Measurements from ENCODE around the gene MSRB1. TPM values are rescaled to one million over a fixed set of nuclear protein-coding genes. Genes with fewer than 3 reads are reported as not detected.

MSRB1 gene
- total RNA-seq, 1 experiment from 2014 or later: 26.4 TPM

- Mint-ChIP-seq H3K4me1 (peaks cover 4% of the 10 kb centered on the region), H3K27ac (no peak overlapping the region), H3K27me3 (ENCODE audit: low read depth) (peaks cover 11% of the 10 kb centered on the region), H3K4me3 (no peak overlapping the region), H3K9me3 (no peaks in the 10 kb centered on the region), H3K36me3 (no peaks in the 10 kb centered on the region)
- ATAC-seq: no peak
- ChIA-PET POLR2A (no interaction called here), CTCF (interaction anchor here (0.9 to 3.8 kb wide), 3 partner anchors 12 to 187 kb away, joined by 3 to 29 read pairs (median 5); partner anchors contain the start of gene MSRB1)
- TF ChIP-seq ETV6 (CRISPR knock-in tag; IDR thresholded peaks at IDR 0.05) (no peak), GTF2I (CRISPR knock-in tag; conservative IDR thresholded peaks at IDR 0.05) (no peak), NFE2L1 (CRISPR knock-in tag; IDR thresholded peaks at IDR 0.05) (no peak), NR1H2 (CRISPR knock-in tag; IDR thresholded peaks at IDR 0.05) (no peak), PRDM15 (CRISPR knock-in tag; IDR thresholded peaks at IDR 0.05) (no peak), ZBTB21 (CRISPR knock-in tag; IDR thresholded peaks at IDR 0.05; ENCODE audit: borderline replicate concordance) (no peak), ELF4 (CRISPR knock-in tag; IDR thresholded peaks at IDR 0.05; ENCODE audit: low read depth) (no peak), IRF2 (CRISPR knock-in tag; IDR thresholded peaks at IDR 0.05; ENCODE audit: borderline replicate concordance, low read depth) (no peak), NFYB (CRISPR knock-in tag; conservative IDR thresholded peaks at IDR 0.05; ENCODE audit: low read depth) (no peak), ZNF263 (CRISPR knock-in tag; IDR thresholded peaks at IDR 0.05; ENCODE audit: low read depth) (no peak), SMAD3 (CRISPR knock-in tag; IDR thresholded peaks at IDR 0.05; ENCODE audit: borderline replicate concordance) (no peak), E2F5 (CRISPR knock-in tag; IDR thresholded peaks at IDR 0.05) (no peak)
- TF ChIP-seq, protein P1, sequence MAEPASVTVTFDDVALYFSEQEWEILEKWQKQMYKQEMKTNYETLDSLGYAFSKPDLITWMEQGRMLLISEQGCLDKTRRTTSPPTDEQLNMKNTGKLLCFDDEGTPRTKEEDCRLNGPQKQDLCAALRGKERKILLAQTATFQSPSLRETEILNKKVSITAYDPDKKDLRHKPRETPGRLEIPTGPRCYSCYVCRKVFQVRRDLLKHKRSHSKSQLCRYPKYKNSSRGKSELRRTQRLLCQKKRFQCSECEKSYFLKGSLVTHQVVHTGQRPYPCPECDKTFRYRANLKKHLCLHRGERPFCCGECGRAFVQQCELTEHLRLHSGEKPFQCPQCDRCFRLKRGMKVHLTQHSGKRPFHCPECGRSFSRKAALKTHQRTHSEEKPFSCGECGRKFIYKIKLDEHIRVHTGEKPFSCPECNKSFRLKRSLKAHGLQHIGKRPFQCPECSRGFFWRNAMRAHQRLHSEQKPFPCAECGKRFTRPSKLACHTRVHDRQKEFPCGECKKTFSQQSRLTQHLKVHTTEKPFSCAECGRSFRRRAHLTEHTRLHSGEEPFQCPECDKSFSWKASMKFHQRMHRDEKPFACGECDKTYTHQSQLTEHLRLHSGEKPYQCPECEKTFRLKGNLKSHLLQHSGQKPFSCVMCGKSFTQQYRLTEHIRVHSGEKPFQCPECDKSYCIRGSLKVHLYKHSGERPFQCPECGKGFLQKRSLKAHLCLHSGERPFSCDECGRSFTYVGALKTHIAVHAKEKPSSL (CRISPR knock-in tag; conservative IDR thresholded peaks at IDR 0.05): no peak
- TF ChIP-seq, protein P2, sequence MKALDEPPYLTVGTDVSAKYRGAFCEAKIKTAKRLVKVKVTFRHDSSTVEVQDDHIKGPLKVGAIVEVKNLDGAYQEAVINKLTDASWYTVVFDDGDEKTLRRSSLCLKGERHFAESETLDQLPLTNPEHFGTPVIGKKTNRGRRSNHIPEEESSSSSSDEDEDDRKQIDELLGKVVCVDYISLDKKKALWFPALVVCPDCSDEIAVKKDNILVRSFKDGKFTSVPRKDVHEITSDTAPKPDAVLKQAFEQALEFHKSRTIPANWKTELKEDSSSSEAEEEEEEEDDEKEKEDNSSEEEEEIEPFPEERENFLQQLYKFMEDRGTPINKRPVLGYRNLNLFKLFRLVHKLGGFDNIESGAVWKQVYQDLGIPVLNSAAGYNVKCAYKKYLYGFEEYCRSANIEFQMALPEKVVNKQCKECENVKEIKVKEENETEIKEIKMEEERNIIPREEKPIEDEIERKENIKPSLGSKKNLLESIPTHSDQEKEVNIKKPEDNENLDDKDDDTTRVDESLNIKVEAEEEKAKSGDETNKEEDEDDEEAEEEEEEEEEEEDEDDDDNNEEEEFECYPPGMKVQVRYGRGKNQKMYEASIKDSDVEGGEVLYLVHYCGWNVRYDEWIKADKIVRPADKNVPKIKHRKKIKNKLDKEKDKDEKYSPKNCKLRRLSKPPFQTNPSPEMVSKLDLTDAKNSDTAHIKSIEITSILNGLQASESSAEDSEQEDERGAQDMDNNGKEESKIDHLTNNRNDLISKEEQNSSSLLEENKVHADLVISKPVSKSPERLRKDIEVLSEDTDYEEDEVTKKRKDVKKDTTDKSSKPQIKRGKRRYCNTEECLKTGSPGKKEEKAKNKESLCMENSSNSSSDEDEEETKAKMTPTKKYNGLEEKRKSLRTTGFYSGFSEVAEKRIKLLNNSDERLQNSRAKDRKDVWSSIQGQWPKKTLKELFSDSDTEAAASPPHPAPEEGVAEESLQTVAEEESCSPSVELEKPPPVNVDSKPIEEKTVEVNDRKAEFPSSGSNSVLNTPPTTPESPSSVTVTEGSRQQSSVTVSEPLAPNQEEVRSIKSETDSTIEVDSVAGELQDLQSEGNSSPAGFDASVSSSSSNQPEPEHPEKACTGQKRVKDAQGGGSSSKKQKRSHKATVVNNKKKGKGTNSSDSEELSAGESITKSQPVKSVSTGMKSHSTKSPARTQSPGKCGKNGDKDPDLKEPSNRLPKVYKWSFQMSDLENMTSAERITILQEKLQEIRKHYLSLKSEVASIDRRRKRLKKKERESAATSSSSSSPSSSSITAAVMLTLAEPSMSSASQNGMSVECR (CRISPR knock-in tag; IDR thresholded peaks at IDR 0.05; ENCODE audit: borderline replicate concordance): no peak
- TF ChIP-seq, protein P3, sequence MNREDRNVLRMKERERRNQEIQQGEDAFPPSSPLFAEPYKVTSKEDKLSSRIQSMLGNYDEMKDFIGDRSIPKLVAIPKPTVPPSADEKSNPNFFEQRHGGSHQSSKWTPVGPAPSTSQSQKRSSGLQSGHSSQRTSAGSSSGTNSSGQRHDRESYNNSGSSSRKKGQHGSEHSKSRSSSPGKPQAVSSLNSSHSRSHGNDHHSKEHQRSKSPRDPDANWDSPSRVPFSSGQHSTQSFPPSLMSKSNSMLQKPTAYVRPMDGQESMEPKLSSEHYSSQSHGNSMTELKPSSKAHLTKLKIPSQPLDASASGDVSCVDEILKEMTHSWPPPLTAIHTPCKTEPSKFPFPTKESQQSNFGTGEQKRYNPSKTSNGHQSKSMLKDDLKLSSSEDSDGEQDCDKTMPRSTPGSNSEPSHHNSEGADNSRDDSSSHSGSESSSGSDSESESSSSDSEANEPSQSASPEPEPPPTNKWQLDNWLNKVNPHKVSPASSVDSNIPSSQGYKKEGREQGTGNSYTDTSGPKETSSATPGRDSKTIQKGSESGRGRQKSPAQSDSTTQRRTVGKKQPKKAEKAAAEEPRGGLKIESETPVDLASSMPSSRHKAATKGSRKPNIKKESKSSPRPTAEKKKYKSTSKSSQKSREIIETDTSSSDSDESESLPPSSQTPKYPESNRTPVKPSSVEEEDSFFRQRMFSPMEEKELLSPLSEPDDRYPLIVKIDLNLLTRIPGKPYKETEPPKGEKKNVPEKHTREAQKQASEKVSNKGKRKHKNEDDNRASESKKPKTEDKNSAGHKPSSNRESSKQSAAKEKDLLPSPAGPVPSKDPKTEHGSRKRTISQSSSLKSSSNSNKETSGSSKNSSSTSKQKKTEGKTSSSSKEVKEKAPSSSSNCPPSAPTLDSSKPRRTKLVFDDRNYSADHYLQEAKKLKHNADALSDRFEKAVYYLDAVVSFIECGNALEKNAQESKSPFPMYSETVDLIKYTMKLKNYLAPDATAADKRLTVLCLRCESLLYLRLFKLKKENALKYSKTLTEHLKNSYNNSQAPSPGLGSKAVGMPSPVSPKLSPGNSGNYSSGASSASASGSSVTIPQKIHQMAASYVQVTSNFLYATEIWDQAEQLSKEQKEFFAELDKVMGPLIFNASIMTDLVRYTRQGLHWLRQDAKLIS (CRISPR knock-in tag; IDR thresholded peaks at IDR 0.05; ENCODE audit: borderline replicate concordance): no peak
- DNase-seq (ENCODE audit: low spot score): no peak
These were observed 10.7 kb upstream of the MSRB1 start for GRCh38 chr16:1953734-1954133.

All from WTC11 (cell line).